Nephron (organoid): Measurements from ENCODE around the gene PAFAH1B2.

Source experiments
- H3K27ac Mint-ChIP-seq, 3 experiments: 2 replicates each; pipeline ENCODE4 v1.8.0; 2020; ENCODE audit warnings: mixed read lengths in 3 of 3, mild to moderate bottlenecking in 2 of 3, moderate library complexity in 1 of 3
- H3K27me3 Mint-ChIP-seq: 2 replicates; pipeline ENCODE4 v1.8.0; 2021; ENCODE audit warnings: low read depth, mild to moderate bottlenecking, moderate library complexity, mixed read lengths
- H3K36me3 Mint-ChIP-seq: 2 replicates; pipeline ENCODE4 v1.8.0; 2020; ENCODE audit warnings: low read depth, mixed read lengths
- H3K4me1 Mint-ChIP-seq: 2 replicates; pipeline ENCODE4 v1.8.0; 2020; ENCODE audit warnings: mixed read lengths
- H3K4me3 Mint-ChIP-seq, 3 experiments: 2 replicates each; pipeline ENCODE4 v1.8.0; 2020; ENCODE audit warnings: mild to moderate bottlenecking in 3 of 3, mixed read lengths in 3 of 3, moderate library complexity in 2 of 3
- H3K9me3 Mint-ChIP-seq: 2 replicates; pipeline ENCODE4 v1.8.0; 2020; ENCODE audit warnings: mixed read lengths
- TF ChIP-seq, protein P1 (sequence below), 3 experiments: fragments of 200-600 bp; sonication (generic); IDR thresholded peaks; one replicate each; pipeline ENCODE4 v1.5.0; 2021; ENCODE audit warnings: antibody characterized with exemption in 3 of 3; ENCODE audit not compliant: unreplicated experiment in 3 of 3

Gene PAFAH1B2, protein sequence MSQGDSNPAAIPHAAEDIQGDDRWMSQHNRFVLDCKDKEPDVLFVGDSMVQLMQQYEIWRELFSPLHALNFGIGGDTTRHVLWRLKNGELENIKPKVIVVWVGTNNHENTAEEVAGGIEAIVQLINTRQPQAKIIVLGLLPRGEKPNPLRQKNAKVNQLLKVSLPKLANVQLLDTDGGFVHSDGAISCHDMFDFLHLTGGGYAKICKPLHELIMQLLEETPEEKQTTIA

DNA sequence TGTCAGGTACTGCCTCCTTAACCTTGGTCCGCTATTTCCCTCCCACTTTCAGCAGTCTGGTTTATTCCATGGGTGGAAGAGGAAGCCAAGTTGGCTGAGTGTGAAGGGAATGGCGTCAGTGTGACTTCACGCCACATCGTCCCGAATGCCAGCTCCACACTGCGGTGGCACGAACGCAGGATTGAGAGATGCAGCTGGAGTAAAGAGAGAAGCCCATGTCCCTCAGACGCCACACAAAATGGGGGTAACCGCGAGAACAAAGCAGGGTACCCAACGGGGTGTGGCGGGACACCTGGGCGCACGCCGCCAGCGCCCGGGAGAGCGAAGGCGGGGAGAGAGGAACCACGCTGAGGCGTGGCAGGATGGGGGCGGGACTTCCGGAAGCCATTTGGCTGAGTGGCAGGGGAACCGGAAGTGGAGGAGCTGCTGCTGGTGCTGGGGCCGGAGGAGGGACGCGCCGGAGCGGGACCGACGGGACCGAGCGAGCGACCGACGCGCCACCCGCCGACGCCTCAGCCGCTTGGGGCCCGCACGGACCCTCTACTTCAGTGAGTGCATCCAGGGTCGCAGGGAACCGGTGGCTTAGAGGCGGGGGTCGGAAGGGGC, at the start of gene PAFAH1B2:
Gene PAFAH1B2, plus strand, starts transcription at position 417 of the 606 bp plus-strand sequence. CDS start 8,161 bp downstream, outside the sequence.
- peak within 1 kb of the TSS; percentile 99 to 100 (median 99) for H3K4me3 Mint-ChIP-seq
- no peaks in the 10 kb centered on the region for H3K9me3 Mint-ChIP-seq
- TF ChIP-seq, protein P1, sequence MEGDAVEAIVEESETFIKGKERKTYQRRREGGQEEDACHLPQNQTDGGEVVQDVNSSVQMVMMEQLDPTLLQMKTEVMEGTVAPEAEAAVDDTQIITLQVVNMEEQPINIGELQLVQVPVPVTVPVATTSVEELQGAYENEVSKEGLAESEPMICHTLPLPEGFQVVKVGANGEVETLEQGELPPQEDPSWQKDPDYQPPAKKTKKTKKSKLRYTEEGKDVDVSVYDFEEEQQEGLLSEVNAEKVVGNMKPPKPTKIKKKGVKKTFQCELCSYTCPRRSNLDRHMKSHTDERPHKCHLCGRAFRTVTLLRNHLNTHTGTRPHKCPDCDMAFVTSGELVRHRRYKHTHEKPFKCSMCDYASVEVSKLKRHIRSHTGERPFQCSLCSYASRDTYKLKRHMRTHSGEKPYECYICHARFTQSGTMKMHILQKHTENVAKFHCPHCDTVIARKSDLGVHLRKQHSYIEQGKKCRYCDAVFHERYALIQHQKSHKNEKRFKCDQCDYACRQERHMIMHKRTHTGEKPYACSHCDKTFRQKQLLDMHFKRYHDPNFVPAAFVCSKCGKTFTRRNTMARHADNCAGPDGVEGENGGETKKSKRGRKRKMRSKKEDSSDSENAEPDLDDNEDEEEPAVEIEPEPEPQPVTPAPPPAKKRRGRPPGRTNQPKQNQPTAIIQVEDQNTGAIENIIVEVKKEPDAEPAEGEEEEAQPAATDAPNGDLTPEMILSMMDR (IDR thresholded peaks at IDR 0.05; ENCODE audit: unreplicated experiment in 3 of 3), result no peak
- peaks cover 6% of the 10 kb centered on the region for H3K27me3 Mint-ChIP-seq
- peaks cover 32% of the 10 kb centered on the region for H3K4me1 Mint-ChIP-seq
- peak within 1 kb of the TSS; percentile 94 to 98 (median 98) for H3K27ac Mint-ChIP-seq
- peaks cover 24% of the 10 kb centered on the region for H3K36me3 Mint-ChIP-seq

- Mint-ChIP-seq H3K4me1 (peaks cover 44% of the 10 kb centered on the region), H3K9me3 (no peaks in the 10 kb centered on the region), H3K4me3 (peak overlapping the region; percentile 95 to 96 (median 95)), H3K36me3 (peaks cover 8% of the 10 kb centered on the region), H3K27me3 (no peaks in the 10 kb centered on the region), H3K27ac (peak overlapping the region; percentile 87 to 93 (median 90))
- TF ChIP-seq, protein P1 (IDR thresholded peaks at IDR 0.05; ENCODE audit: unreplicated experiment in 3 of 3), result no peak
These were observed 49.3 kb upstream of the PAFAH1B2 start for GRCh38 chr11:117094776-117095175.

DNA sequence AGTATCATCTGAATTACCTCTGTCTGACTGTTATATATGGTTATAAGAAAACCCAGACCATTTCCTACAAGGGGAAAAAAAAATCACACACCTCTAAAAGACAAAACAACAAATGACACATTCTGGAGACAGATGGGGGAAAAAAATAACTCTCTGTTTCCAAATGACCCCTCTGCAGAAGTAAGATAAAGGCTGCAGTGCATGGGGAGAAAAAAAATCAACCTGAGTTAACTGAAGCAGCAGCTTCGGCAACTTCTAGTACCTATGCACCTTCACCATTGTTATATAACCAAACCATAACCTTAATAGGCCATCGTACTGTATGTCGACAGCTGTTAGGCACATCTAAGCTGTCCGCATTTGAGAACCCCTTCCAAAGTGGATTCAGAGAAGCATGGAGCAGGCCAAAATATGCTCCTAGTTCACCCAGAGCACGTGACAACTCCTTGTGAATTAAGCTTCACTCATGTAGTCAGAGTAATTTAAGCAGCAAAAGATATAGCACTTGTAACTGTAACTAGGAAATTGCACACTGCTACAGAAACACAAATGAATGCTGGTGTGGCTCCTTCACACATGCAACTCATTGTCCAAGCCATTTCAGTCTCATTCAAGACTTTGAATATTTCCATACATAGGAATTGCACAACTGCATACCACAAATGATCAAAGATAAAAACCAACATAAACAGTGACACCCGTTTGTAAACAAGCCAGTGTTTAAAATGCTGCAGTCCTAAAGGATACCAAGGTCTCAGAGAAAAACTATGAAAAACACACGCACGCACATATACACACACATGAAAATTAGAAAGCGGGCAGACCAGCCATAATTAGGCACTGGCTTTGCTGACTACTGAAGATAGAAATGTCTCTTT, 48.6 kb upstream of the PAFAH1B2 start:
- Mint-ChIP-seq H3K27ac (peak overlapping the region; percentile 87 to 93 (median 90)), H3K36me3 (peaks cover 8% of the 10 kb centered on the region), H3K9me3 (no peaks in the 10 kb centered on the region), H3K27me3 (no peaks in the 10 kb centered on the region), H3K4me3 (peak overlapping the region; percentile 95 to 96 (median 95)), H3K4me1 (peaks cover 49% of the 10 kb centered on the region)
- TF ChIP-seq, protein P1 (IDR thresholded peaks at IDR 0.05; ENCODE audit: unreplicated experiment in 3 of 3), result no peak

- H3K36me3 Mint-ChIP-seq, result peaks cover 8% of the 10 kb centered on the region
- H3K9me3 Mint-ChIP-seq, result no peaks in the 10 kb centered on the region
- H3K27ac Mint-ChIP-seq, result peak overlapping the region; percentile 87 to 93 (median 90)
- TF ChIP-seq, protein P1 (IDR thresholded peaks at IDR 0.05; ENCODE audit: unreplicated experiment in 3 of 3), result no peak
- no peaks in the 10 kb centered on the region for H3K27me3 Mint-ChIP-seq
- peak overlapping the region; percentile 95 to 96 (median 95) for H3K4me3 Mint-ChIP-seq
- peaks cover 51% of the 10 kb centered on the region for H3K4me1 Mint-ChIP-seq
These were observed 47.7 kb upstream of the PAFAH1B2 start for GRCh38 chr11:117096201-117096991.

DNA sequence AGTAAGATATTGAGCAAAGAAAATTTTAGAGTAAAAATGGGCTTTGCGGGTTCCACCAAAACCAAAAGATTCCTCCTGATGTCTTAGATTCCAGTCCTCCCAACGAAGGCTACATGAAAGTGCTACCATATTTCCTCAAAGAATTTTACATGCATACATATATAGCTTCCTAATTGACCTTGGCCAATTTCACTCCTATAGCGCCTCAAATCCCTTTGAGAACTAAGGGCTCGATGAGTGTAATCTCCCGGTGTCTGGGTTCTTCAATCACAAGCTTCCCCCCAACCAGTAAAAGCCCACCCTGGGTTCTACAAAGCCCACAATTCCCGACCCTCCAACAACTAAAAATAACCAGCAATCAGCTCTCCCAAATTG, 47.1 kb upstream of the PAFAH1B2 start:
- peaks cover 51% of the 10 kb centered on the region for H3K4me1 Mint-ChIP-seq
- no peaks in the 10 kb centered on the region for H3K9me3 Mint-ChIP-seq
- peaks cover 6% of the 10 kb centered on the region for H3K36me3 Mint-ChIP-seq
- peak overlapping the region; percentile 87 to 93 (median 90) for H3K27ac Mint-ChIP-seq
- TF ChIP-seq, protein P1 (IDR thresholded peaks at IDR 0.05; ENCODE audit: unreplicated experiment in 3 of 3), result no peak
- H3K27me3 Mint-ChIP-seq, result no peaks in the 10 kb centered on the region
- peak overlapping the region; percentile 95 to 96 (median 95) for H3K4me3 Mint-ChIP-seq
